BE2C (cell line): ENCODE data around the gene ECEL1.

Experiments
- DNase-seq: peaks from one replicate; pipeline ENCODE4 v3.0.0-alpha.2; 2020
- H3K27me3 ChIP-seq: fragments of 250-450 bp; sonication (Bioruptor Pico); 2 replicates; pipeline ENCODE4 v1.5.1; 2020; ENCODE audit warnings: mild to moderate bottlenecking
- H3K36me3 ChIP-seq: fragments of 250-450 bp; sonication (Bioruptor Pico); 2 replicates; pipeline ENCODE4 v1.5.1; 2020; ENCODE audit warnings: mild to moderate bottlenecking
- H3K4me1 ChIP-seq: fragments of 250-450 bp; sonication (Bioruptor Pico); 2 replicates; pipeline ENCODE4 v1.5.1; 2020
- H3K4me3 ChIP-seq: 2 replicates; pipeline ENCODE4 v1.5.1; 2011; ENCODE audit warnings: low read depth, low read length
- H3K9me3 ChIP-seq: fragments of 250-450 bp; sonication (Bioruptor Pico); 2 replicates; pipeline ENCODE4 v1.5.1; 2020
- TF ChIP-seq, protein P1 (sequence below): IDR thresholded peaks from 2 replicates; pipeline ENCODE4 v1.5.1; 2012; ENCODE audit warnings: mild to moderate bottlenecking, low read depth, low read length

The ECEL1 gene

GRCh38 chr2:232532419-232532818 is 44.8 kb upstream of the ECEL1 start:
- Histone ChIP-seq H3K36me3 (no peaks in the 10 kb centered on the region), H3K4me1 (peaks cover 7% of the 10 kb centered on the region; the same call in 1 of the 2 replicates), H3K9me3 (no peaks in the 10 kb centered on the region), H3K4me3 (no peak overlapping the region), H3K27me3 (no peaks in the 10 kb centered on the region)
- TF ChIP-seq, protein P1, sequence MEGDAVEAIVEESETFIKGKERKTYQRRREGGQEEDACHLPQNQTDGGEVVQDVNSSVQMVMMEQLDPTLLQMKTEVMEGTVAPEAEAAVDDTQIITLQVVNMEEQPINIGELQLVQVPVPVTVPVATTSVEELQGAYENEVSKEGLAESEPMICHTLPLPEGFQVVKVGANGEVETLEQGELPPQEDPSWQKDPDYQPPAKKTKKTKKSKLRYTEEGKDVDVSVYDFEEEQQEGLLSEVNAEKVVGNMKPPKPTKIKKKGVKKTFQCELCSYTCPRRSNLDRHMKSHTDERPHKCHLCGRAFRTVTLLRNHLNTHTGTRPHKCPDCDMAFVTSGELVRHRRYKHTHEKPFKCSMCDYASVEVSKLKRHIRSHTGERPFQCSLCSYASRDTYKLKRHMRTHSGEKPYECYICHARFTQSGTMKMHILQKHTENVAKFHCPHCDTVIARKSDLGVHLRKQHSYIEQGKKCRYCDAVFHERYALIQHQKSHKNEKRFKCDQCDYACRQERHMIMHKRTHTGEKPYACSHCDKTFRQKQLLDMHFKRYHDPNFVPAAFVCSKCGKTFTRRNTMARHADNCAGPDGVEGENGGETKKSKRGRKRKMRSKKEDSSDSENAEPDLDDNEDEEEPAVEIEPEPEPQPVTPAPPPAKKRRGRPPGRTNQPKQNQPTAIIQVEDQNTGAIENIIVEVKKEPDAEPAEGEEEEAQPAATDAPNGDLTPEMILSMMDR: no peak
- DNase-seq: peak; percentile 80

- peaks cover 7% of the 10 kb centered on the region for H3K4me1 ChIP-seq
- no peak for DNase-seq
- TF ChIP-seq, protein P1: no peak
These were observed 43.1 kb upstream of the ECEL1 start for GRCh38 chr2:232530626-232531260.

DNA sequence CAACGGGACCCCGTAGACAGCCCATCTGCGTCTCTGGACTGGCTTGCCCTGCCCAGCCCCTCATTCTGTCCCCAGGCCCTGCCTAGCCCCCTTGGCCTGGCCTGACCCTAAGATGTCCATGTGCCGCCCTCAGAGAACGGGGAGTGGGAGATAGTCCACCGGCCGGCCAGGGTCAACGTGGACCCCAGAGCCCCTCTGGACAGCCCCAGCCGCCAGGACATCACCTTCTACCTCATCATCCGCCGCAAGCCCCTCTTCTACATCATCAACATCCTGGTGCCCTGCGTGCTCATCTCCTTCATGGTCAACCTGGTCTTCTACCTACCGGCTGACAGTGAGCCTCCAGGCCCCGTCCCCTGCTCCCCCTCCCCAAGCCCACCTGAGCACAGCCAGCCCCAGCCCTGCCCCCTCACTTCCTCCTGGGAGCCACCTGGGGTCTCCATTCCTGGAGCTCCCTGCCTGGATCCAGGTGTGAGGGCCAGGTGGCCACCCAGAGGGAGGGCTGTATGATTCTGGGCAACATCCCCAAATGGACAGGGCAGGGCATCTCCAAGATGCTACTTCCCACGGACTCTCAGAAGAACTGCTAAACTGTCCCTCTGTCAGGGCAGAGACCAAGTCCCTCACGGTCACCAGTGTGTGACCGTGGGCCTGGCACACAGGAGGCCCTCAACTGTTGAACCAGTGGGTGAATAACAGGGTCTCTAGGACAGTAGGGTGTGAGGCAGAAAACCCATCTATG is 42.3 kb upstream of the ECEL1 start:
- Histone ChIP-seq H3K9me3 (no peaks in the 10 kb centered on the region), H3K4me3 (no peak overlapping the region), H3K27me3 (no peaks in the 10 kb centered on the region), H3K4me1 (peaks cover 13% of the 10 kb centered on the region), H3K36me3 (no peaks in the 10 kb centered on the region)
- TF ChIP-seq, protein P1: no peak
- DNase-seq: no peak

More at GRCh38 chr2:232530626-232531260, 43.1 kb upstream of the ECEL1 start:
- Histone ChIP-seq H3K9me3 (no peaks in the 10 kb centered on the region), H3K36me3 (no peaks in the 10 kb centered on the region), H3K27me3 (no peaks in the 10 kb centered on the region), H3K4me3 (no peak overlapping the region)

GRCh38 chr2:232528746-232529460 is 41.3 kb upstream of the ECEL1 start:
- Histone ChIP-seq H3K4me3 (no peak overlapping the region), H3K9me3 (no peaks in the 10 kb centered on the region), H3K36me3 (no peaks in the 10 kb centered on the region), H3K27me3 (peaks cover 4% of the 10 kb centered on the region), H3K4me1 (peaks cover 13% of the 10 kb centered on the region)
- no peak for DNase-seq
- TF ChIP-seq, protein P1: no peak

GRCh38 chr2:232527905-232528470 is 40.4 kb upstream of the ECEL1 start:
- Histone ChIP-seq H3K9me3 (no peaks in the 10 kb centered on the region), H3K4me3 (no peak overlapping the region), H3K4me1 (peaks cover 10% of the 10 kb centered on the region), H3K36me3 (no peaks in the 10 kb centered on the region), H3K27me3 (peaks cover 13% of the 10 kb centered on the region)
- TF ChIP-seq, protein P1: no peak
- DNase-seq: no peak
